H1 (cell line): ENCODE results near the gene TNIK. TPM values are rescaled to one million over a fixed set of nuclear protein-coding genes. Genes with fewer than 3 reads are reported as not detected.

ENCODE experiments used
- CTCF ChIA-PET: fragments of 300-600 bp; sonication (Branson Sonifier 250); formaldehyde crosslinking; loops from one replicate; lab custom pipeline; 2021; ENCODE audit not compliant: partially characterized antibody; lab: Charles Lee
- POLR2A ChIA-PET: fragments of 300-600 bp; sonication (Branson Sonifier 250); formaldehyde crosslinking; loops from one replicate; lab custom pipeline; 2021; ENCODE audit warnings: inconsistent platforms; ENCODE audit not compliant: partially characterized antibody; lab: Charles Lee
- DNase-seq, 2 experiments: peaks; one replicate each; pipeline versions ENCODE4 v3.0.0 to v3.0.0-alpha.2; 2010 to 2022; ENCODE audit warnings: low spot score in 2 of 2, low read depth in 1 of 2, mixed read lengths in 1 of 2
- FAIRE-seq: peaks from 2 replicates; lab custom pipeline; 2011; peaks lifted over from hg19 to GRCh38; lab: Jason Lieb, UNC
- H2AFZ ChIP-seq: 2 replicates; pipeline ENCODE4 v1.8.1; 2012; ENCODE audit warnings: low read length, inconsistent platforms
- H2AK5ac ChIP-seq: 2 replicates; pipeline ENCODE4 v1.6.1; 2013; ENCODE audit warnings: low read depth, low read length
- H2BK120ac ChIP-seq: replicated peaks from 2 replicates; pipeline ENCODE3; 2013; ENCODE audit warnings: low read depth, low read length, inconsistent platforms
- H2BK12ac ChIP-seq: 2 replicates; pipeline ENCODE4 v1.6.1; 2013; ENCODE audit warnings: low read depth, low read length
- H2BK15ac ChIP-seq: 2 replicates; pipeline ENCODE4 v1.6.1; 2013; ENCODE audit warnings: low read length
- H2BK20ac ChIP-seq: 2 replicates; pipeline ENCODE4 v1.6.1; 2013; ENCODE audit warnings: low read length
- H2BK5ac ChIP-seq: 2 replicates; pipeline ENCODE4 v1.6.1; 2013; ENCODE audit warnings: low read depth, low read length
- H3K14ac ChIP-seq: 2 replicates; pipeline ENCODE4 v1.6.1; 2013; ENCODE audit warnings: inconsistent platforms; ENCODE audit not compliant: insufficient read length
- H3K18ac ChIP-seq: 2 replicates; pipeline ENCODE4 v1.6.1; 2013; ENCODE audit warnings: low read length; ENCODE audit errors: extremely low read depth
- H3K23ac ChIP-seq: 2 replicates; pipeline ENCODE4 v1.6.1; 2013; ENCODE audit warnings: inconsistent platforms; ENCODE audit not compliant: insufficient read length
- H3K23me2 ChIP-seq: 2 replicates; pipeline ENCODE4 v1.6.1; 2013; ENCODE audit warnings: low read depth, low read length
- H3K27ac ChIP-seq: 2 replicates; pipeline ENCODE4 v1.6.1; 2011; ENCODE audit warnings: low read depth, low read length, inconsistent platforms
- H3K27me3 ChIP-seq, 4 experiments: replicated peaks in 1 of 4; 1 replicate in 1 of 4; 2 replicates in 3 of 4; pipeline versions ENCODE4 v1.6.1 to v1.8.1; 2011 to 2013; ENCODE audit warnings: low read length in 3 of 4, mild to moderate bottlenecking in 3 of 4, inconsistent platforms in 2 of 4, mixed read lengths in 2 of 4, moderate library complexity in 1 of 4; ENCODE audit not compliant: control insufficient read depth in 3 of 4, insufficient read depth in 3 of 4; ENCODE audit errors: extremely low read depth in 1 of 4
- H3K36me3 ChIP-seq, 4 experiments: 2 replicates each; pipeline versions ENCODE4 v1.6.1 to v1.8.1; 2011 to 2013; ENCODE audit warnings: mild to moderate bottlenecking in 4 of 4, low read length in 3 of 4, moderate library complexity in 2 of 4, control low read depth in 1 of 4, inconsistent platforms in 1 of 4; ENCODE audit not compliant: insufficient read depth in 4 of 4, control insufficient read depth in 2 of 4
- H3K4ac ChIP-seq: replicated peaks from 2 replicates; pipeline ENCODE3; 2013; ENCODE audit warnings: low read length, low read depth, mixed read lengths, inconsistent platforms; ENCODE audit not compliant: insufficient read length
- H3K4me1 ChIP-seq, 4 experiments: replicated peaks in 1 of 4; 1 replicate in 1 of 4; 2 replicates in 3 of 4; pipeline versions ENCODE4 v1.6.1 to v1.8.1; 2011 to 2013; ENCODE audit warnings: low read length in 3 of 4, inconsistent platforms in 2 of 4, mixed read lengths in 1 of 4; ENCODE audit not compliant: insufficient read depth in 4 of 4, control insufficient read depth in 3 of 4
- H3K4me2 ChIP-seq, 2 experiments: 2 replicates each; pipeline versions ENCODE4 v1.6.1 to v1.8.1; 2011 to 2013; ENCODE audit warnings: low read depth in 2 of 2, low read length in 2 of 2, control low read depth in 1 of 2, inconsistent platforms in 1 of 2, mild to moderate bottlenecking in 1 of 2; ENCODE audit not compliant: insufficient read depth in 1 of 2
- H3K4me3 ChIP-seq, 4 experiments: fragments of 200-600, 300-600 bp in 1 of 4; sonication (generic), shearing (Covaris generic), sonication (Bioruptor Twin) in 1 of 4; 2 replicates each; pipeline versions ENCODE4 v1.5.1 to v1.8.1; 2011 to 2016; ENCODE audit warnings: low read length in 4 of 4, low read depth in 3 of 4, control low read depth in 2 of 4, inconsistent platforms in 2 of 4, mild to moderate bottlenecking in 2 of 4, mixed read lengths in 1 of 4, moderate library complexity in 1 of 4; ENCODE audit not compliant: insufficient read depth in 2 of 4; ENCODE audit errors: extremely low read depth in 1 of 4
- H3K56ac ChIP-seq: replicated peaks from 2 replicates; pipeline ENCODE3; 2013; ENCODE audit warnings: low read depth, mild to moderate bottlenecking, mixed read lengths, low read length, inconsistent platforms; ENCODE audit not compliant: insufficient read length
- H3K79me1 ChIP-seq: 2 replicates; pipeline ENCODE4 v1.6.1; 2013; ENCODE audit warnings: low read depth, low read length, control low read depth
- H3K79me2 ChIP-seq, 2 experiments: 2 replicates each; pipeline versions ENCODE4 v1.6.1 to v1.8.1; 2012 to 2013; ENCODE audit warnings: low read length in 2 of 2, mild to moderate bottlenecking in 2 of 2, inconsistent platforms in 1 of 2; ENCODE audit not compliant: insufficient read depth in 2 of 2, control insufficient read depth in 1 of 2
- H3K9ac ChIP-seq, 4 experiments: replicated peaks in 1 of 4; 1 replicate in 1 of 4; 2 replicates in 3 of 4; pipeline versions ENCODE4 v1.6.1 to v1.8.1; 2011 to 2013; ENCODE audit warnings: low read depth in 3 of 4, low read length in 3 of 4, control low read depth in 2 of 4, mild to moderate bottlenecking in 2 of 4, moderate library complexity in 2 of 4, inconsistent platforms in 1 of 4; ENCODE audit errors: extremely low read depth in 1 of 4
- H3K9me3 ChIP-seq, 2 experiments: 2 replicates each; pipeline versions ENCODE4 v1.6.1 to v1.8.1; 2012 to 2013; ENCODE audit warnings: mild to moderate bottlenecking in 2 of 2, moderate library complexity in 2 of 2, control low read depth in 1 of 2, inconsistent platforms in 1 of 2, low read depth in 1 of 2, low read length in 1 of 2, mixed read lengths in 1 of 2; ENCODE audit not compliant: insufficient read depth in 2 of 2
- H4K20me1 ChIP-seq, 2 experiments: replicated peaks in 1 of 2; 2 replicates each; pipeline versions ENCODE3 to v1.8.1; 2011 to 2013; ENCODE audit warnings: inconsistent platforms in 2 of 2, low read length in 2 of 2, mild to moderate bottlenecking in 1 of 2; ENCODE audit not compliant: insufficient read depth in 2 of 2, control insufficient read depth in 1 of 2
- H4K5ac ChIP-seq: 2 replicates; pipeline ENCODE4 v1.6.1; 2013; ENCODE audit warnings: low read length, low read depth, mixed read lengths, inconsistent platforms; ENCODE audit not compliant: insufficient read length
- H4K8ac ChIP-seq: 2 replicates; pipeline ENCODE4 v1.8.0; 2013; ENCODE audit warnings: mild to moderate bottlenecking, moderate library complexity, low read length, inconsistent platforms; ENCODE audit not compliant: insufficient read depth; ENCODE audit errors: extremely low read depth
- H4K91ac ChIP-seq: replicated peaks from 2 replicates; pipeline ENCODE3; 2013; ENCODE audit warnings: low read length, mixed read lengths, inconsistent platforms; ENCODE audit not compliant: insufficient read length
- POU5F1 ChIP-seq: IDR thresholded peaks from 2 replicates; pipeline ENCODE4 v1.6.1; 2011; ENCODE audit warnings: low read depth, mild to moderate bottlenecking, low read length, moderate library complexity
- SP1 ChIP-seq: IDR thresholded peaks from 2 replicates; pipeline ENCODE4 v1.6.1; 2011; ENCODE audit warnings: low read depth, low read length
- ZNF274 ChIP-seq: IDR thresholded peaks from 2 replicates; pipeline ENCODE4 v1.7.0; 2012; ENCODE audit warnings: low read length, borderline replicate concordance; ENCODE audit errors: extremely low read depth
- WGBS, 2 experiments: shearing (Covaris generic) in 1 of 2; methylation state at CpG; one replicate each; pipeline versions ENCODE4 v1.1.6 to v1.1.7; 2013 to 2015; ENCODE audit warnings: low lambda C conversion rate in 2 of 2, mixed read lengths in 2 of 2, inconsistent platforms in 1 of 2, low coverage in 1 of 2, missing lambda C conversion rate in 1 of 2; ENCODE audit not compliant: insufficient replicate concordance in 2 of 2, insufficient coverage in 1 of 2, insufficient read length in 1 of 2; ENCODE audit errors: extremely low coverage in 1 of 2, missing lambda C conversion rate in 1 of 2; 5-methylcytosine and 5-hydroxymethylcytosine counted together
- polyA plus RNA-seq, 7 experiments: library from polyadenylated mRNA; depleted of rRNA in 3 of 7; stranded (reverse) in 5 of 7; unstranded in 2 of 7; fragments of >200 nt in 5 of 7; fragments of 200-250 nt in 2 of 7; gene quantifications; 1 replicate in 5 of 7; 2 replicates in 1 of 7; 4 replicates in 1 of 7; pipeline versions ENCODE4 v1.2.1 to v1.2.3, GENCODE V29; 2011 to 2013; ENCODE audit warnings: missing spikeins in 2 of 7, mixed read lengths in 2 of 7
- total RNA-seq: library from RNA; stranded (reverse); fragmentation: NEBNext Ultra II Directional; extraction: Animal tissue kit (Norgen Biotek cat#: 25700); gene quantifications from 2 replicates; pipeline ENCODE4 v1.2.1, GENCODE V29; 2021

The TNIK gene
- total and polyA plus RNA-seq, 2 of the 8 experiments (the other 6 are each of a cell fraction or from before 2014, with no cell fraction given): 7.4 to 42.0 TPM

GRCh38 chr3:171435143-171435542, 25.1 kb downstream of the TNIK start:
- Histone ChIP-seq H2AFZ (no peak overlapping the region), H3K23me2 (no peaks in the 10 kb centered on the region), H3K9me3 (peaks cover 0 to 2% of the 10 kb centered on the region in 2 experiments; a peak in 1 of 4 replicates), H3K4me2 (no peak overlapping the region), H4K5ac (no peak overlapping the region), H2BK5ac (no peak overlapping the region), H4K91ac (no peak overlapping the region), H2BK12ac (no peak overlapping the region), H3K56ac (no peak overlapping the region), H3K27ac (no peak overlapping the region), H2BK20ac (no peak overlapping the region), H2AK5ac (no peak overlapping the region), H3K23ac (no peak overlapping the region), H4K8ac (no peak overlapping the region), H2BK15ac (no peak overlapping the region), H3K4ac (no peak overlapping the region), H3K79me2 (peaks cover 0 to 68% of the 10 kb centered on the region in 2 experiments; a peak in 2 of 4 replicates), H2BK120ac (no peak overlapping the region), H3K79me1 (no peaks in the 10 kb centered on the region; the same call in 1 of the 2 replicates), H3K4me3 (no peak overlapping the region), H3K9ac (no peak overlapping the region), H3K27me3 (no peaks in the 10 kb centered on the region), H3K36me3 (no peaks in the 10 kb centered on the region), H3K14ac (no peak overlapping the region), H4K20me1 (no peaks in the 10 kb centered on the region), H3K18ac (no peak overlapping the region), H3K4me1 (peaks cover 0 to 14% (median 6%) of the 10 kb centered on the region in 4 experiments; a peak in 3 of 7 replicates)
- DNase-seq (no peak), FAIRE-seq (no peak)
- TF ChIP-seq ZNF274 (no peak), SP1 (0 out of 2 replicates have a peak, but pooled peaks have one; percentile 36), POU5F1 (no peak)
- ChIA-PET CTCF (interaction anchor here (0.6 kb wide), 1 partner anchor 603 kb away, joined by 3 read pairs; no protein-coding TSS in a partner anchor), POLR2A (interaction anchor here (0.6 kb wide), 1 partner anchor 12 kb away, joined by 3 read pairs; no protein-coding TSS in a partner anchor)
- WGBS, 2 experiments: 86% methylated on average over 1 of the region's 1 CpG; no CpG with 5 or more reads in 1 of the 2 experiments
